Chondrocyte (in vitro differentiated cells): ENCODE data around the gene MBNL2. TPM values are rescaled to one million over a fixed set of nuclear protein-coding genes. Genes with fewer than 3 reads are reported as not detected.
A peak's percentile ranks its signal among the peaks of the same experiment; 100 is the strongest.
"Not testable (repeated sequence)": the region's sequence is repeated elsewhere in the genome, so short reads cannot be mapped to it uniquely, and the experiment has no call there.

Source experiments
- DNase-seq: peaks from one replicate; pipeline ENCODE4 v3.0.0; 2021; ENCODE audit warnings: mixed read lengths, low spot score
- H3K27ac Mint-ChIP-seq: one replicate; pipeline ENCODE4 v1.8.0; 2021; ENCODE audit warnings: mild to moderate bottlenecking, moderate library complexity, mixed read lengths; ENCODE audit not compliant: unreplicated experiment
- H3K27me3 Mint-ChIP-seq: 2 replicates; pipeline ENCODE4 v1.8.0; 2021; ENCODE audit warnings: low read depth, mixed read lengths
- H3K36me3 Mint-ChIP-seq: 2 replicates; pipeline ENCODE4 v1.8.0; 2021; ENCODE audit warnings: low read depth, mixed read lengths
- H3K4me1 Mint-ChIP-seq: 2 replicates; pipeline ENCODE4 v1.8.0; 2021; ENCODE audit warnings: low read depth, mild to moderate bottlenecking, mixed read lengths
- H3K4me3 Mint-ChIP-seq: one replicate; pipeline ENCODE4 v1.8.0; 2021; ENCODE audit warnings: mild to moderate bottlenecking, moderate library complexity, mixed read lengths; ENCODE audit not compliant: unreplicated experiment
- H3K9me3 Mint-ChIP-seq: 2 replicates; pipeline ENCODE4 v1.8.0; 2021; ENCODE audit warnings: low read depth, mixed read lengths
- CTCF ChIP-seq: fragments of 200-600 bp; sonication (generic); IDR thresholded peaks from 2 replicates; pipeline ENCODE4 v1.5.0; 2021; ENCODE audit warnings: antibody characterized with exemption, mild to moderate bottlenecking, moderate library complexity
- total RNA-seq: library from RNA; stranded (reverse); gene quantifications from 3 replicates; pipeline ENCODE4 v1.2.1, GENCODE V29; 2021

The MBNL2 gene
- total RNA-seq, 1 donor from 2014 or later: 41.3 TPM

GRCh38 chr13:97347255-97347932, 125.3 kb downstream of the MBNL2 start:
- TF ChIP-seq CTCF: no peak
- H3K9me3 Mint-ChIP-seq: peaks cover 11% of the 10 kb centered on the region
- H3K27ac Mint-ChIP-seq: no peak overlapping the region
- peaks cover 41% of the 10 kb centered on the region for H3K36me3 Mint-ChIP-seq
- H3K27me3 Mint-ChIP-seq: no peaks in the 10 kb centered on the region
- peaks cover 8% of the 10 kb centered on the region for H3K4me1 Mint-ChIP-seq
- H3K4me3 Mint-ChIP-seq: no peak overlapping the region
- DNase-seq: no peak

- DNase-seq: no peak
- Mint-ChIP-seq H3K4me3 (no peak overlapping the region), H3K27ac (peak overlapping the region; percentile 39), H3K4me1 (peaks cover 11% of the 10 kb centered on the region), H3K36me3 (peaks cover 36% of the 10 kb centered on the region), H3K27me3 (no peaks in the 10 kb centered on the region), H3K9me3 (peaks cover 11% of the 10 kb centered on the region)
- TF ChIP-seq CTCF: no peak
Measured at GRCh38 chr13:97348569-97349100, 126.5 kb downstream of the MBNL2 start.

- not testable (repeated sequence) for DNase-seq, H3K27me3 Mint-ChIP-seq, H3K27ac Mint-ChIP-seq, H3K4me3 Mint-ChIP-seq
- H3K4me1 Mint-ChIP-seq: peaks cover 15% of the 10 kb centered on the region
- H3K36me3 Mint-ChIP-seq: peaks cover 34% of the 10 kb centered on the region
- peaks cover 11% of the 10 kb centered on the region for H3K9me3 Mint-ChIP-seq
Measured at GRCh38 chr13:97352012-97352411, 129.9 kb downstream of the MBNL2 start.

GRCh38 chr13:97352815-97353214, 130.7 kb downstream of the MBNL2 start:
- H3K36me3 Mint-ChIP-seq: peaks cover 31% of the 10 kb centered on the region
- H3K9me3 Mint-ChIP-seq: peaks cover 11% of the 10 kb centered on the region
- no peak for TF ChIP-seq CTCF
- peaks cover 15% of the 10 kb centered on the region for H3K4me1 Mint-ChIP-seq
- H3K4me3 Mint-ChIP-seq: no peak overlapping the region
- DNase-seq: no peak
- H3K27me3 Mint-ChIP-seq: no peaks in the 10 kb centered on the region
- no peak overlapping the region for H3K27ac Mint-ChIP-seq

- no peak for TF ChIP-seq CTCF
- H3K4me1 Mint-ChIP-seq: peaks cover 15% of the 10 kb centered on the region
- H3K9me3 Mint-ChIP-seq: peaks cover 11% of the 10 kb centered on the region
- H3K27me3 Mint-ChIP-seq: no peaks in the 10 kb centered on the region
- H3K4me3 Mint-ChIP-seq: no peak overlapping the region
- no peak overlapping the region for H3K27ac Mint-ChIP-seq
- DNase-seq: no peak
- peaks cover 30% of the 10 kb centered on the region for H3K36me3 Mint-ChIP-seq
Measured at GRCh38 chr13:97353927-97354675, 132.0 kb downstream of the MBNL2 start.
